Tibial artery (tissue), 4 donors: ENCODE results near the gene CSRNP3.

Source experiments
- DNase-seq, 2 donors: peaks; one replicate each; pipeline ENCODE4 v3.0.0-alpha.2; 2019
- H3K27ac ChIP-seq, 2 donors: fragments of 200-600 bp; sonication (generic) in 1 of 2; 1 replicate in 1 of 2; 2 replicates in 1 of 2; pipeline ENCODE4 v1.5.1; 2018 to 2019; ENCODE audit warnings: mild to moderate bottlenecking in 1 of 2
- H3K27me3 ChIP-seq, 2 donors: fragments of 200-600 bp; sonication (generic) in 1 of 2; one replicate each; pipeline versions ENCODE4 v1.5.1 to v1.6.0; 2016 to 2019
- H3K36me3 ChIP-seq, 3 donors: fragments of 200-600 bp; sonication (generic) in 2 of 3; one replicate each; pipeline ENCODE4 v1.5.1; 2016 to 2019; ENCODE audit warnings: mild to moderate bottlenecking in 2 of 3
- H3K4me1 ChIP-seq, 4 donors: fragments of 200-600 bp; sonication (generic) in 2 of 4; 1 replicate in 3 of 4; 2 replicates in 1 of 4; pipeline ENCODE4 v1.5.1; 2016 to 2019
- H3K4me3 ChIP-seq, 2 donors: fragments of 200-600 bp; sonication (generic) in 1 of 2; 1 replicate in 1 of 2; 2 replicates in 1 of 2; pipeline ENCODE4 v1.5.1; 2018 to 2019; ENCODE audit warnings: mild to moderate bottlenecking in 2 of 2
- H3K9me3 ChIP-seq, 3 donors: fragments of 200-600 bp; sonication (generic) in 1 of 3; one replicate each; pipeline ENCODE4 v1.5.1; 2016 to 2019
- intact Hi-C: fragments of 100-400 bp; cut with DNase I; formaldehyde crosslinking; loops from one replicate; pipeline ENCODE4 v1.15.0; 2023; ENCODE audit warnings: low total_unique reads
- TF ChIP-seq, protein P1 (sequence below), 2 experiments: fragments of 200-600 bp in 1 of 2; fragments of 450-650 bp in 1 of 2; IDR thresholded peaks; one replicate each; pipeline ENCODE4 v1.5.1; 2017 to 2019; ENCODE audit warnings: antibody characterized with exemption in 2 of 2, mild to moderate bottlenecking in 1 of 2, moderate library complexity in 1 of 2

The CSRNP3 gene

GRCh38 chr2:165629776-165630175 lies 160.3 kb downstream of the CSRNP3 start:
- Histone ChIP-seq H3K27me3 (no peaks in the 10 kb centered on the region), H3K4me1 (peaks cover 0 to 2% (median 0%) of the 10 kb centered on the region in 4 donors), H3K27ac (no peak overlapping the region), H3K36me3 (no peaks in the 10 kb centered on the region), H3K9me3 (no peaks in the 10 kb centered on the region), H3K4me3 (no peak overlapping the region)
- intact Hi-C loops, result no loop called here
- no peak for DNase-seq
- TF ChIP-seq, protein P1, sequence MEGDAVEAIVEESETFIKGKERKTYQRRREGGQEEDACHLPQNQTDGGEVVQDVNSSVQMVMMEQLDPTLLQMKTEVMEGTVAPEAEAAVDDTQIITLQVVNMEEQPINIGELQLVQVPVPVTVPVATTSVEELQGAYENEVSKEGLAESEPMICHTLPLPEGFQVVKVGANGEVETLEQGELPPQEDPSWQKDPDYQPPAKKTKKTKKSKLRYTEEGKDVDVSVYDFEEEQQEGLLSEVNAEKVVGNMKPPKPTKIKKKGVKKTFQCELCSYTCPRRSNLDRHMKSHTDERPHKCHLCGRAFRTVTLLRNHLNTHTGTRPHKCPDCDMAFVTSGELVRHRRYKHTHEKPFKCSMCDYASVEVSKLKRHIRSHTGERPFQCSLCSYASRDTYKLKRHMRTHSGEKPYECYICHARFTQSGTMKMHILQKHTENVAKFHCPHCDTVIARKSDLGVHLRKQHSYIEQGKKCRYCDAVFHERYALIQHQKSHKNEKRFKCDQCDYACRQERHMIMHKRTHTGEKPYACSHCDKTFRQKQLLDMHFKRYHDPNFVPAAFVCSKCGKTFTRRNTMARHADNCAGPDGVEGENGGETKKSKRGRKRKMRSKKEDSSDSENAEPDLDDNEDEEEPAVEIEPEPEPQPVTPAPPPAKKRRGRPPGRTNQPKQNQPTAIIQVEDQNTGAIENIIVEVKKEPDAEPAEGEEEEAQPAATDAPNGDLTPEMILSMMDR (IDR thresholded peaks at IDR 0.05), result no peak

DNA sequence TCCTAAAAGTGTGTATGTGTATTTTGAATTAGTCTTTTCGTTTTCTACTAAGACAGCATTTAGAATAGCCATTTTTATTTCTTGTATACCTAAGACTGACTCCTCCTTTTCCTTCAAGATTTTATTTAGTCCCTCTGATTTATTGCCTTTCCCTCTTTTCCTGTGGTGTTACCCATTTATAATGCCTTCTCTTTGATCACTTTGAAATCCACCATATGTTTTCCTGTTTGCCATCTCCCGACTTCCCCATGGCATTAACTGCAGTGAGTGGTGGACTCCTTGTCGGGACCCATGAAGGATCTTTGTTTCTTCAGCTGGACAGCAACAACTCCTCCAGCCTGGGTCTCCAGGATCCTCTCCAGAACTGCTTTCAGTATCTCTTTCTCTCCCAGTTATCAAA lies 160.7 kb downstream of the CSRNP3 start:
- peaks cover 0 to 6% (median 0%) of the 10 kb centered on the region in 4 donors for H3K4me1 ChIP-seq
- intact Hi-C loops, result no loop called here
- no peaks in the 10 kb centered on the region for H3K27me3 ChIP-seq
- no peak overlapping the region for H3K27ac ChIP-seq
- TF ChIP-seq, protein P1 (IDR thresholded peaks at IDR 0.05), result no peak
- no peak overlapping the region for H3K4me3 ChIP-seq
- H3K36me3 ChIP-seq, result no peaks in the 10 kb centered on the region
- no peak for DNase-seq
- no peaks in the 10 kb centered on the region for H3K9me3 ChIP-seq

DNA sequence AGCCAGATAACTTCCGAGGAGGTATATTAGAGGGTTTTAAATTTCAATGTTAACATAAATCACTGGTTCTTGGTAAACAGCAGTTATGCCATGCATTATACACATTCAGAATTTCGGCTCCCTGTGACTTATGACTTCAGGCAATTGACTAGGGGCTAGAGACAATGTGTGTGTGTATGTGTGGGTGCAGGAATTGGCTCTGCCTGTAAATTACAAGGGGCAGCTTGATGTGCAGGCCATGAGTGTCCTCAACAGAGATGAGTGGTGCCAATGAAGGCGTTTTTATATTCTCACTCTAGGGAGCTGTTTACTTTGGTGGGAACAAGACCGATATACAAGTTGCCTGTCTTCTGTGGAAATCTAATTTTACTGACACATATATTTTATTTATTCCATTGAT lies 161.6 kb downstream of the CSRNP3 start:
- TF ChIP-seq, protein P1 (IDR thresholded peaks at IDR 0.05), result no peak

GRCh38 chr2:165632594-165632993 lies 163.1 kb downstream of the CSRNP3 start:
- H3K9me3 ChIP-seq, result no peaks in the 10 kb centered on the region
- H3K4me3 ChIP-seq, result no peak overlapping the region
- H3K27me3 ChIP-seq, result no peaks in the 10 kb centered on the region
- TF ChIP-seq, protein P1 (IDR thresholded peaks at IDR 0.05), result no peak
- H3K4me1 ChIP-seq, result peaks cover 0 to 6% (median 0%) of the 10 kb centered on the region in 4 donors
- DNase-seq, result no peak
- intact Hi-C loops, result no loop called here
- H3K27ac ChIP-seq, result no peak overlapping the region
- H3K36me3 ChIP-seq, result no peaks in the 10 kb centered on the region

More for the DNA sequence above, 161.6 kb downstream of the CSRNP3 start:
- H3K9me3 ChIP-seq, result no peaks in the 10 kb centered on the region
- intact Hi-C loops, result no loop called here
- DNase-seq, result no peak
- H3K27ac ChIP-seq, result no peak overlapping the region
- H3K27me3 ChIP-seq, result no peaks in the 10 kb centered on the region
- H3K4me3 ChIP-seq, result no peak overlapping the region
- H3K36me3 ChIP-seq, result no peaks in the 10 kb centered on the region
- H3K4me1 ChIP-seq, result peaks cover 0 to 6% (median 0%) of the 10 kb centered on the region in 4 donors

DNA sequence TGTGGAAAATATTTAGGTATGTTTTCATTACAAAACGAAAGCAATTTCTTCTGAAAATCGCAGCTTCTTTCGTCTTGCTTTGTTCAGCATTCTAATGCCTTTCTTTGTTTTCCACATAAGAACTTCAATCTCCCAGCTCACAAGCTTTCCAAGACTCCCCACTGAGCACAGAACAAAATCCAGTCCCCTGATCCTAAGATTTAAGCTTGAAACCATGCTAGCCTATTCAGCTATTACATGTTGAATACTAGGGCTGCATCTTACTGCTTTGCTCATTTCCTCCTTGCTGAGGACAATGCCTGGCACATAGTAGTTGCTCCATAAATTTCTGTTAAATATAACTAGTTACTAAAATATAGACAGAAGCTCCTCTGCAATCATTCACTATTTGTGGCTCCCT lies 163.9 kb downstream of the CSRNP3 start:
- no peaks in the 10 kb centered on the region for H3K9me3 ChIP-seq
- intact Hi-C loops, result no loop called here
- H3K27ac ChIP-seq, result no peak overlapping the region
- TF ChIP-seq, protein P1 (IDR thresholded peaks at IDR 0.05), result no peak
- H3K36me3 ChIP-seq, result no peaks in the 10 kb centered on the region
- peaks cover 0 to 6% (median 0%) of the 10 kb centered on the region in 4 donors for H3K4me1 ChIP-seq
- H3K4me3 ChIP-seq, result no peak overlapping the region
- no peaks in the 10 kb centered on the region for H3K27me3 ChIP-seq
- DNase-seq, result no peak

DNA sequence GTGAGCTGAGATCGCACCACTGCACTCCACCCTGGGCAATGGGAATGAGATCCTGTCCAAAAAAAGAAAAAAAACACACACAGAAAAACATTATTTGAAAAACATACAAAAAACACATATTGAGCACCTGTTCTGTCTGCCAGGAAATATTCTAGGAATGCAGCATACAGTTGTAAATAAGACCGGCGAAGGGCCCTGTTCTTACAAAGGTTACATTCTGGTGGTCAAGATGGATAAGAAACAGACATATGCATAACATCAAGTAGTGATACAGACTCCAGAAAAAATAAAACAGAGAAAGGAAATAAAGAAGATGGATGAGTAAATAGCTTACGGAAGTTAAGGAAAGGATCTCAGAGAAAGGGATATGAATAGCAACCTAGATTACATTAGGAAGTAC lies 164.8 kb downstream of the CSRNP3 start:
- H3K4me3 ChIP-seq, result no peak overlapping the region
- peaks cover 0 to 6% (median 0%) of the 10 kb centered on the region in 4 donors for H3K4me1 ChIP-seq
- TF ChIP-seq, protein P1 (IDR thresholded peaks at IDR 0.05), result no peak
- H3K9me3 ChIP-seq, result no peaks in the 10 kb centered on the region
- no peaks in the 10 kb centered on the region for H3K27me3 ChIP-seq
- H3K27ac ChIP-seq, result no peak overlapping the region
- no peak for DNase-seq
- H3K36me3 ChIP-seq, result no peaks in the 10 kb centered on the region
- intact Hi-C loops, result no loop called here
